NCI-H1105 treated with DMSO at 0.1 percent for 48 hours (cell line): ENCODE results near the gene IDH3B.
"Not testable (repeated sequence)": the region's sequence is repeated elsewhere in the genome, so short reads cannot be mapped to it uniquely, and the experiment has no call there.

Experiments used
- DNase-seq: peaks from one replicate; lab custom pipeline; 2025; lab: John Stamatoyannopoulos, UW

The IDH3B gene

DNA sequence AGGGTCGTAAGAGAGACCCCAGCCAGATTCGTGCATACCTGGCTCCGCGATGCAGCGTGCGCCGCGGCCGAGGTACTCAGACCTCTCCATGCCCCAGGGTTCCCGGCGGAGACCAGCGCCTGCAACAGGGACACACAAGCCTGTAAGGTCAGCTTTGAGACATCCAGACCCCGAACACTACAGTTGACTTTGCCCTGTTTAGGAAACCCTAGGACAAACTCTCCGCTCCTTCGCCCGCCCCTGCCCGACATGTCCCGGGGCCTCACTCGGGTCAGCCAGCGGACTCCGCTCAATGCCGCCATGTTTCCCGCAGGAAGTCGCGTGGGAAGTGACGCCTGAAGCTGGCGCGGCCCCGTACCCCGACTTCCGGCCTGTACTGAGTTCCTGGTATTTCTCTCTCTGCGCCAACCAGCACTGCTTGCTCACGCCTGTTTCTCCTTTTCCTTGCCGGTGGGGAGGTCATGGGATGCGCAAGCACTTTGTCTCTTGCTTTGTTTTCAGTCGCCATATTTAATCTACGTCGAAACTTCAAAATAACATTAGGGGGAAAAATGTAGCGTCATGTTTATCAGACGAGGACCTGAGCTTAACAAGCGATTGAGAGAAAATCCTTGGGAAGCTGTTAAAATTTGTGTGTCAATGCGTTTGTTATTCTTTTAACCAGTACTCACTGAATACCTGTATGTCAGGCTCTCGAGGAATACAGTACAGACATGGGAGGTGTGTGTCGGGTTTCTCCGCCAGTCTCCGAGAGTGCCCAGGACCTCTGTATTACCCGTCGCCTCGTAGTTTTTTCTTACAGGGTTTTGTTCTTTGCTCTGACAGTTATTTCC lies at the start of gene IDH3B:
IDH3B (minus strand) TSS at position 330 of the 833 bp plus-strand sequence; CDS start at position 302, 28 bp downstream.
- peak; percentile 87 for DNase-seq

DNA sequence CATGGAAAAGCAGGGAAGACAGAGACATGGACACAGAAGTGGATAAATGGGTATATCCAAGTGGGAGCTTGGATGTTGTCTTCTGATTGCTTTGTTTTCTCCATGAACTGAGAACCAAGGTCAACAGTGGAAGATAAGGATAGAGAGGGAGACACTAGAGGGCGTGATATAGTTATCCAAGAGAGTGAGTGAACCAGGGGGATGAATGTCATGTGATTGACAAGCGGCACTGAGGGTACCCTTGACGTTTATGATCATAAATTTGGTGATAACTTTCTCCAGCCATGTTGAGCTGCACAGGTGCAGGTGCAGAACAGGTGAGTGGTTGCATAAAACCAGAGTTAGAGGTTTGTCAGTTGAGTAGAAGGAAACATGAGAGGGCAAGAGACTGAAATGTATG lies 49.3 kb upstream of the IDH3B start:
- peak; percentile 26 for DNase-seq

DNA sequence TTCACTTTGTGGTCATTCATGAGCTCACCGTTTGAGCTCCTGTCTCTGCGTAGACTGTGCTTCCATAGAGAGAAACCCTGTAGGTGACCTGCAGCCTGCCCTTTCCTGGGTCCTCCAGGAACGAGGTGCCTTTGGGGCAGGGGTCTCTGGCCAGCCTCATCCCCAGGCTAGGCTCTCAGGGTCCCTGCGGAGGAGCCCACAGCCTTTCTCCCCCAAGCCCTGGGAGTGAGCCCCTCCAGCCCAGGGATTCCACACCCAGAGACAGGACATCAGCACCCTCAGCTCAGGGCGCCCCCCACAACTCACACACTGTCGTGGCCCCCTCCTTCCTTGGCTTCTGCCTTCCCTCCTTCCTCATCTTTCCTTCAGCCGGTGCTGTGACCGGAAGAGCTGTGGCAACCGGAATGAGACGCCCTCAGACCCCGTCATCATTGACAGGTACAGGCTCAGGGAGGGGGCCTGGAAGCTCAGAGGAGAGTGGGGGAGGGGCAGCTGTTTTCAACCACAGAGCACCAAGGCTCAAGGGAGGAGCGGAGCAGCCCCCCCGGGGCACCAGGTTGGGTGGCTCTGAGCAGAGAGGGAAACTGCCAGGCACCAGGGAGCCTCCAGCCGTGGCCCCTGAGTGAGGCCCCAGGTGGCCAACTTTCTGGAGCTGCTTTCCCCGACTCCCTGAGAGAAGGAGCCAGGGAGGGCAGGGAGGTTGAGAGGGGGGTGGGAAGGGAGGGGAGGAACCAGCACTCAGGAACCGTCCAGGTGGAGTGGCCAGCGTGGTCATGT lies 45.4 kb upstream of the IDH3B start:
- no peak for DNase-seq

- no peak for DNase-seq
Measured at GRCh38 chr20:2708665-2709064, 44.6 kb upstream of the IDH3B start.

DNA sequence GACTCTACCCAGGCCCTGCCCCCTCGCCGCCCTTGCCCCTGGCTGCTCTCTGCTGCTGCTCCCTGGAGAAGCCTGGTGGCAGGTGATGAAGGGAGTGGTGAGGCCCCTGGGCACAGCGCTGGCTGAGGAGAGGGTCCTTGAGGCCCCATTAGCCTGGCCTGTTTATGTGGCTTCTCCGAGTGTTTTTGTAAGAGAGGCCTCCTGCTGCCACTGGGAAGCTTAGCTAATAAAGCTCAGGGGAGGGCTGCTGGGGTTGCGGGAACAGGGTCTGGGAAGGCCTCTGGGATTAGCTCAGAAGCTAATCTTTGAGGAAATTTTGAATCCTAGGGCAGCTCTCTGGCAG lies 44.0 kb upstream of the IDH3B start:
- no peak for DNase-seq

DNA sequence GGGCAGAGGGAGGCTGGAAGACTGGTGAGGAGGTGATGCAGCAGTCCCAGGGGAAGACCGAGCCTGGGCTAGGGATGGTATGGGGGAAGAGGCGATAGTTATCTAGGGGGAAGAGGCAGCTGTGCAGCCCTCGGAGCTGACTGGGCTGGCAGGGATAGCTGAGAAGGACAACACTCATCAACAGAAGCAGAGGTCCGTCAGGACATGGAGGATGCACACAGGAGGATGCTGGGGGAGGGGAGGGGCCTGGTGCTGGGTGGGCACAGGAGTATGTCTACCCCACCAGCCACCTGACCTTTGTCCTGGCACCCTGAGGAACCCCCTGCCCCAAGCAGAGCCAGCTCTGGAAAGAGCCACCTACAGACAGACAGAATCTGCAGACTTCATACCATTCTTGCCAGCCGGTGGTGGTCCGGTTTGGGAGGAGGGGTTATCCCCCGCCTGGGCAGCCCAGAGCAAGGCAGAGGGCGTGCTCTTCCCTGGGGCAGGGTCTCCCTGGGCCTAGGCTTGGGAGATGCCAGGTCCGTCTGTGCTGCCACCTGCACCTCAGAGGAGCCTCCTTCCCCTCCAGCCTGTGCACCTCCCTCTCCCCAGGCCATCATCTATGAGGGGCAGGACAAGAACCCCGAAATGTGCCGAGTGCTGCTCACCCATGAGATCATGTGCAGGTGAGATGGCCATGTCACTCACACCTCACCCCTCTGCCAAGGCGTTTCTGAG lies 43.5 kb upstream of the IDH3B start:
- DNase-seq: no peak

DNA sequence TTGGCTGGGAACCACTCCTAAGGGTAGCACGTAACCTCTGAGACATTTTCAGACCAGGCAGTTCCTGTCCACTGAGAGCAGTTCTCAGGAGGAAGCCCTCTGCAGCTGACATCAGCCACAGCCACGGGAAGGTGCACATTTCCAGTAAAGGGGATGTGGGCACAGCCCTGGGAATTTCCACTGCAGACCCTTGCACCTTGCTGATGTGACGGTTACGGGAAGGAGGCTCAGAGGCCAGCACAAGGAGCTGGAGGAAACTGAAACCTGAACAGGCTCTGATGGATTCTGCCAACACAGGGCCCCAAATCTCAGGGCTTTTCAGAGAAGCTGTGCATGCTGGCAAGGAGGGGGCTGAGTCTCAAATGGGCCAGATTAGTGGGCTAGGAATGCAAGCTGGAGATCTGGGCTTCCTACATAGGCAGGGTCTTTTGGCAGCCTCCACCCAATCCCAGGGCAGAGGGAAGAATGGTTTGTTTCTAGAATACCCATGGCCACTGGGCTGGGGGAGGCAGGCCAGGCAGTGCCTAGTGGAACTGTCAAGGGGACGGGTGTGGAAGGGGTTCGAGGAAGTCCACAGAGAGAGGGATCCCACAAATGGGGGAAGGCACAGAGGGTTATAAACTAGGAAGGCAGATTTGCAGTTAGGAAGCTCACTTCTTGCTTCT lies 42.8 kb upstream of the IDH3B start:
- DNase-seq: no peak

DNA sequence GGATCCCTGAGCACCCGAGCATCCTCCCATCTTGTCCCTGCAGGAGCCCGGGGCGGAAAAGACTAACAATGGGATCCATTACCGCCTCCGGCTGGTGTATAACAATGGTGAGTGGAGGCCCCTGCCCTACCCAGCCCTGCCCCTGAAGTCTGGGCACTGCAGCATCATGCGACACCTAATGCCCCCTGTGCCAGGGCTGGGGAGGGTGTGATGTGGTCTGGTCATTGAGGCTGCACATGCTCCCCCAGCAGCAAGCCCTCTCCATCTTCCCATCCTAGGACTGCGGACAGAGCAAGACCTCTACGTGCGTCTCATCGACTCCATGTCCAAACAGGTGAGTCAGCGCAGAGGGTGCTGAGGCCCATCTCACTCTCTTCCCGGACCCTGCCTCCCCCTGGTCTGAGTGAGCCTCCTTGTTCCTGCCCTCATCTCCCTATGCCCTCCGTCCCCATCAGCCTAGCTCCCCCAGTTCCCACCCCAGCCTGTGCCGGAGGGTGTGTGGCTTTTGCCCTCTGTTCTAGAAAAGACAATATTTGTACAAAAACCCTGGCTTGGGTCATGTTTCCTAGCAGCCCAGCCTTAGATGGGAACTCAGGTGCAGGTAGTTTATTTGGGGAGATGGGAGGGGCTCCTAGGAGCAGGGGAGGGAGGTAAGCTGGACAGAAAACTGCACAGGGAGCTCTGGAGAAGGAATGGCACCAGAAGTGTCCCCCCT lies 42.1 kb upstream of the IDH3B start:
- no peak for DNase-seq

- no peak for DNase-seq
Measured at GRCh38 chr20:2703716-2704475, 39.9 kb upstream of the IDH3B start.

DNA sequence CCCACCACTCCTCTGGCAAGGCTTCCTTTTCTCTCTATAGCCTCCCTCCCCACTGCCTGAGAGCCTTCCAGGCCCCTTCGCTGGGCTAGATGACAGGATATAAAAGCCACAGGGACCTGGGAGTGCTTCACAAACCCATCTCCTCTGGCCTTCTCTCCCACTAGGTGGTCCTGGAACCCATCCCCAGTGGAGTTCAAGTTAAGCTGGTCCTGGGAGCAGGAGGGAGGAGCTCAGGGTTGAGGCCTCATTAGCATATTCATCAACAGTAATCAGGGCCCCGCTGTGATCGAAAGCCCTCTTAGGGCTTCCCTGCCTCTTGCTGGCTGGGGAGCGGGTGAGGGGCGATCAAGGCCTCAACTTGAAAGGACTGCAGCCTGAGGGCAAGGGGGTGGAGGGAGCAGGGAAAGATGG lies 37.7 kb upstream of the IDH3B start:
- DNase-seq: no peak

GRCh38 chr20:2700913-2701620 lies 37.1 kb upstream of the IDH3B start:
- no peak for DNase-seq

GRCh38 chr20:2699775-2700413 lies 35.9 kb upstream of the IDH3B start:
- no peak for DNase-seq

GRCh38 chr20:2698912-2699311 lies 34.9 kb upstream of the IDH3B start:
- no peak for DNase-seq

DNA sequence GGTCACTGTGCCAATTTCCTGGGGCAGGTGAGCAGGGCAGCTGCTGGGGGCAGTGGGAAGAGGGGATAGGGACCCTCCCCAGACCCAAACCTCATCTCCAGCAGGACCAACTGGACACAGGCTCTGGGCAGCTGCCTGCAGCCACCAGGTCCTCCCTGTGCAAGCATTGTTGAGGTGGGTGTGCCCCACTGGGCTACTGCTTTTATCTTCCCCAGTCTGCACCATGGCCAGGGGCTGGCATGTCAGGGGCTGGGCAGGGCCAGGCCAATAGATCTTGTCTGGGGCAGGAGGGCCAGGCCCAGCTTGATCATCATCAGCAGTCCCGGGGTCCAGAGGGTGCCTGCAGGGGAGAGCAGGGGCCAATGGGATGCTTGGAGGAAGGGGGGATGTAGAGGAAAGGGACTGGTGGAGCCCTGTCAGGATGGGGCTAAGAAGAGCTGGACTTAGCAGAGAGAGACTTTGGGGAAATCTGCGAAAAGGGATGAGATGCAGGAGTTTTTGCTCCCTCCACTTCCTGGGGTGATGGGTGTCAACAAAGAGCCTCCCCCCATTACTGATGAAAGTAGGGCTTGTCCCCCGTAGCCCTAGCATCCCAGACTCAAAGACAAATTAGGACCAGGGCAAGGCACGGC lies 34.3 kb upstream of the IDH3B start:
- DNase-seq: no peak

DNA sequence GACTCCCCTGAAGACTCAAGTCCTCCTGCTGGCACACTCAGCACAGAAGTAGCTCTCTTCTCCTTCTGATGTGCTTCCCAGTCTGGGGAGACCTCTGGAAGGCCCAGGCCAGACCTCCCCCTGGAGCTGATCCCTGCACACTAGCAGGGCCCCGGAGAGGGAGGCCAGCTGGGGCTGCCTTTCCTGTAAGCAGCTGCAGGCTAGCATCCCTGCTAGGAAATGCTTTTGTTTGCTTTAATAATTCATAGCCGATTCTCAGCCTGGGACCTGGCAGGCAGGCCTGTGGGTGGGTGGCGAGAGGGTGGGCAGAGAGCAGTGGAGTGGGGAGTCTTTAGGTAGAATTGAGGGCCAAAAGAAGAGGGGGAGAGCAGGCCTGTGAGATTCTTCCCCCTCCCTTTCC lies 33.8 kb upstream of the IDH3B start:
- no peak for DNase-seq

- DNase-seq: no peak
Measured at GRCh38 chr20:2696646-2697045, 32.6 kb upstream of the IDH3B start.

DNA sequence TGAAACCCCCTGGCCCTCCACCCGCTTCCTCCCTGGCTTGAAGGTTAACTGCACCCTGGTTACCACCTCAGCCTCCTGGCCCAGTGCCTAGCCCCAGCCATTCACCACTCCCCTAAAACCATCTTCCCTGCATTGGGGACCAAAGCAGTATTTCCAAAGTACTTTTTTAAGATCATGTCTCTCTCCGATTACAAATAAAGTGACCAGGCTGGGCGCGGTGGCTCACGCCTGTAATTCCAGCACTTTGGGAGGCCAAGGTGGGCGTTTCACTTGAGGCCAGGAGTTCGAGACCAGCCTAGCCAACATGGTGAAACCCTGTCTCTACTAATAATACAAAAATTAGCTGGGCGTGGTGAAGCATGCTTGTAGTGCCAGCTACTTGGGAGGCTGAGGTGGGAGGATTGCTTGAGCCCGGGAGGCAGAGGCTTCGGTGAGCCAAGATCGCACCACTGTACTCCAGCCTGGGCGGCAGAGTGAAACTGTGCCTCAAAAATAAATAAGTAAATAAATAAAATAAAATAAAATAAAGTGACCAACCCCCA lies 32.0 kb upstream of the IDH3B start:
- DNase-seq: not testable (repeated sequence)

DNA sequence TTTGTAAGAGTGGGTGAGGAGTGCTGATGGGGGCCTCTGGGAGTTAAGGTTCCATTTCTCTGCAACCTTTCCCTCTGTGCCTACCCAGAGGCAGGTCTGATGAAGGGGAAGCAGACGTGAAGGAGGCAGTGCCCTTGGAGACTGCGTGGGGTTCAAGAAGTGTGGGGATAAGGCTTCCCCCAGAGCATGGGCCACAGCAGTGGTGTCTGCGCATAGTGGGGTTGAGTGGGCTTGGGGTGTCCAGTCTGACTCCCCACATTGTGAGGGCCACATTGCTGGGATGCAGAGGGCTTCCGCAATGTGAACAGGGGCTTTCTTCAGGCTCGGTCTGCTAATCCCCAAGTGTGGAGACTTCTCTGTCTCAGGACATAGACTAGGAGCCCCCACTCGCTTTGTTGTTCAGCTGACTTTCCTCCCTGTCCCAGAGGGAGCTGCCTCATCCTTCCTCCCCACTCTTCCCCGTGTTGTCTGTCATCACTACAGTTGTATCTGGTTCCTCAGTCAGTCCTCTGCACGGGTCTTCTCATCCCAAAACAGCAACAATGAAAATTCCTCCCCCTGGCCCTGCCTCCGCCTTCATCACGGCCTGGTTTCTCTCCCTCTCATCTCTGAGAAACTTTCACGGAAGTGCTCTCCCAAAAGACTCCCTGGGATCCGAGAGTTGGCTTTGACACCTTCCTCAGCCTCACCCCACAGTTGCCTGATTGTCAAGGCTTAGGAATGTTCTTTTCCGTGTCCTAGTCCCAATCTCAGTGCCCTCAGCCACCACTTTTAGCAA lies 31.4 kb upstream of the IDH3B start:
- no peak for DNase-seq
